A549 (cell line): ENCODE measurements around the gene BCO1. TPM values are rescaled to one million over a fixed set of nuclear protein-coding genes. Genes with fewer than 3 reads are reported as not detected.

Source experiments
- ATAC-seq, 2 experiments: fragments of 200-7000 bp in 1 of 2; fragments of >200 bp in 1 of 2; cut with Nextera tagmentation in 1 of 2; cut with Tn5 transposase in 1 of 2; 3 replicates each; pipeline versions ENCODE4 v1.8.0 to v1.9.1; 2018 to 2020; ENCODE audit warnings: mild to moderate bottlenecking in 1 of 2, moderate library complexity in 1 of 2
- CTCF ChIA-PET: fragments of 300-600 bp; sonication (Branson Sonifier 250); formaldehyde crosslinking; extraction: SDS; loops from one replicate; lab custom pipeline; 2021; ENCODE audit warnings: antibody characterized with exemption, inconsistent platforms; lab: Yijun Ruan, JAX
- POLR2A ChIA-PET: fragments of 350-600 bp; formaldehyde crosslinking; extraction: SDS; loops from one replicate; lab custom pipeline; 2021; ENCODE audit warnings: antibody characterized with exemption, inconsistent platforms; lab: Yijun Ruan, JAX
- DNase-seq, 2 experiments: peaks; one replicate each; pipeline versions ENCODE4 v3.0.0 to v3.0.0-alpha.2; 2011 to 2016; ENCODE audit warnings: low read depth in 1 of 2, low spot score in 1 of 2
- FAIRE-seq: peaks from 2 replicates; lab custom pipeline; 2011; peaks lifted over from hg19 to GRCh38; lab: Jason Lieb, UNC
- H3K27ac ChIP-seq, 2 experiments: fragments of >200 bp; sonication (Bioruptor Twin); formaldehyde crosslinking; 3 replicates each; pipeline ENCODE4 v1.5.1; 2016 to 2017
- H3K4me1 ChIP-seq: fragments of >200 bp; sonication (Bioruptor Twin); formaldehyde crosslinking; 3 replicates; pipeline ENCODE4 v1.6.1; 2016
- H3K4me2 ChIP-seq: fragments of >200 bp; sonication (Bioruptor Twin); formaldehyde crosslinking; 3 replicates; pipeline ENCODE4 v1.6.1; 2016
- H3K4me3 ChIP-seq: fragments of >200 bp; sonication (Bioruptor Twin); formaldehyde crosslinking; 3 replicates; pipeline ENCODE4 v1.5.1; 2016
- H3K9me3 ChIP-seq: fragments of >200 bp; sonication (Bioruptor Twin); formaldehyde crosslinking; 3 replicates; pipeline ENCODE4 v1.6.1; 2016
- ATOH8 ChIP-seq: fragments of 250-450 bp; sonication (Bioruptor Pico); IDR thresholded peaks from 2 replicates; pipeline ENCODE4 v1.5.0; 2020; ENCODE audit warnings: low read depth, mild to moderate bottlenecking, moderate library complexity
- BCL3 ChIP-seq: fragments of >200 bp; sonication (Bioruptor Twin); formaldehyde crosslinking; IDR thresholded peaks from 3 replicates; pipeline ENCODE4 v1.6.1; 2016
- BHLHE40 ChIP-seq: IDR thresholded peaks from 2 replicates; pipeline ENCODE4 v1.6.1; 2012; ENCODE audit warnings: low read depth, low read length, inconsistent platforms
- FOSB ChIP-seq: fragments of 250-450 bp; sonication (Bioruptor Pico); IDR thresholded peaks from 2 replicates; pipeline ENCODE4 v1.5.0; 2020; ENCODE audit warnings: mild to moderate bottlenecking, moderate library complexity
- FOXS1 ChIP-seq: fragments of 250-450 bp; sonication (Bioruptor Pico); IDR thresholded peaks from 2 replicates; pipeline ENCODE4 v1.5.0; 2020; ENCODE audit warnings: mild to moderate bottlenecking, moderate library complexity
- HMGXB4 ChIP-seq: fragments of 250-450 bp; sonication (Bioruptor Pico); IDR thresholded peaks from 2 replicates; pipeline ENCODE4 v1.5.0; 2021; ENCODE audit warnings: mild to moderate bottlenecking, moderate library complexity, borderline replicate concordance
- HOXA7 ChIP-seq: fragments of 250-450 bp; sonication (Bioruptor Pico); IDR thresholded peaks from 2 replicates; pipeline ENCODE4 v1.5.0; 2020; ENCODE audit warnings: mild to moderate bottlenecking, moderate library complexity
- HOXB13 ChIP-seq: fragments of 250-450 bp; sonication (Bioruptor Pico); IDR thresholded peaks from 2 replicates; pipeline ENCODE4 v1.5.0; 2020; ENCODE audit warnings: low read depth, mild to moderate bottlenecking, moderate library complexity
- KDM1A ChIP-seq: fragments of 200-600 bp; sonication (generic); IDR thresholded peaks from 2 replicates; pipeline ENCODE4 v1.6.1; 2016; ENCODE audit warnings: low read depth, mild to moderate bottlenecking
- KDM5A ChIP-seq: fragments of 200-600 bp; sonication (generic); IDR thresholded peaks from 2 replicates; pipeline ENCODE4 v1.6.1; 2016; ENCODE audit warnings: antibody characterized with exemption, mild to moderate bottlenecking
- MAFK ChIP-seq: fragments of 450-650 bp; IDR thresholded peaks from 2 replicates; pipeline ENCODE4 v1.6.1; 2014; ENCODE audit not compliant: partially characterized antibody
- MAX ChIP-seq: IDR thresholded peaks from 2 replicates; pipeline ENCODE4 v1.6.1; 2012
- POLR2AphosphoS2 ChIP-seq: conservative IDR thresholded peaks from 2 replicates; pipeline ENCODE4 v1.6.1; 2012; ENCODE audit warnings: low read length, improper control_type of control experiment, inconsistent platforms
- SREBF2 ChIP-seq: fragments of 450-650 bp; IDR thresholded peaks from 2 replicates; pipeline ENCODE4 v1.6.1; 2014; ENCODE audit warnings: mild to moderate bottlenecking, moderate library complexity
- TFCP2L1 ChIP-seq: fragments of 250-450 bp; sonication (Bioruptor Pico); IDR thresholded peaks from 2 replicates; pipeline ENCODE4 v1.5.0; 2021; ENCODE audit warnings: mild to moderate bottlenecking
- ZC3H11A ChIP-seq: fragments of 450-650 bp; IDR thresholded peaks from 2 replicates; pipeline ENCODE4 v1.6.1; 2014; ENCODE audit warnings: antibody characterized with exemption, mild to moderate bottlenecking
- WGBS: methylation state at CpG from one replicate; pipeline ENCODE4 v1.1.6; 2017; ENCODE audit errors: missing lambda C conversion rate; 5-methylcytosine and 5-hydroxymethylcytosine counted together
- polyA plus RNA-seq, 4 experiments: library from polyadenylated mRNA; depleted of rRNA in 3 of 4; stranded (reverse); fragments of >200 nt; fragmentation: RNase III in 1 of 4; extraction: RNeasy Plus Mini Kit Qiagen cat#74134 plus additional on column Dnase treatment in 1 of 4; gene quantifications; 2 replicates in 3 of 4; 3 replicates in 1 of 4; pipeline ENCODE4 v1.2.3, GENCODE V29; 2011 to 2017

The BCO1 gene
- polyA plus RNA-seq, 2 of the 4 experiments (the other 2 are of a cell fraction), result 5.0 to 6.2 TPM

- ChIA-PET CTCF (interaction anchor here (1.2 kb wide), 1 partner anchor 10 kb away, joined by 6 read pairs; no protein-coding TSS in a partner anchor), POLR2A (interaction anchor here (1.5 kb wide), 1 partner anchor 138 kb away, joined by 3 read pairs; no protein-coding TSS in a partner anchor)
- Histone ChIP-seq H3K27ac (peak overlapping the region in 1 of 2 experiments; percentile 56; a peak in 2 of 6 replicates), H3K4me3 (no peak overlapping the region), H3K4me1 (peaks cover 41% of the 10 kb centered on the region), H3K9me3 (no peaks in the 10 kb centered on the region), H3K4me2 (peak overlapping the region; percentile 51; the same call in 2 of the 3 replicates)
- WGBS, result 63% methylated on average over 7 of the region's 7 CpGs
- ATAC-seq (no peak), FAIRE-seq (no peak), DNase-seq (no peak)
- TF ChIP-seq MAFK (no peak), HOXB13 (CRISPR knock-in tag) (no peak), MAX (0 out of 2 replicates have a peak, but pooled peaks have one; percentile 39)
Measured at GRCh38 chr16:81318711-81319110, 80.2 kb downstream of the BCO1 start.

GRCh38 chr16:81319221-81319912, 80.9 kb downstream of the BCO1 start:
- Histone ChIP-seq H3K9me3 (no peaks in the 10 kb centered on the region), H3K4me3 (no peak overlapping the region), H3K4me1 (peaks cover 39% of the 10 kb centered on the region), H3K4me2 (peak overlapping the region; percentile 51), H3K27ac (peak overlapping the region in 1 of 2 experiments; percentile 56; a peak in 3 of 6 replicates)
- TF ChIP-seq FOXS1 (CRISPR knock-in tag) (no peak), MAFK (peak; percentile 45)
- peak in 1 of 2 experiments; percentile 22 for DNase-seq
- ATAC-seq, result no peak
- no peak for FAIRE-seq
- WGBS, result 54% methylated on average over 6 of the region's 6 CpGs
- CTCF ChIA-PET, result interaction anchor here (0.6 to 1.2 kb wide), 5 partner anchors 11 to 284 kb away, joined by 3 to 6 read pairs (median 4); partner anchors contain the start of gene ATMIN
- POLR2A ChIA-PET, result interaction anchor here (1.5 kb wide), 1 partner anchor 138 kb away, joined by 3 read pairs; no protein-coding TSS in a partner anchor

GRCh38 chr16:81321039-81321438, 82.5 kb downstream of the BCO1 start:
- no peak for ATAC-seq
- WGBS, result 91% methylated on average over 2 of the region's 2 CpGs
- no peak for FAIRE-seq
- no peaks in the 10 kb centered on the region for H3K9me3 ChIP-seq
- ChIA-PET CTCF (interaction anchor here (0.5 to 0.6 kb wide), 3 partner anchors 11 to 116 kb away, joined by 3 read pairs; no protein-coding TSS in a partner anchor), POLR2A (no interaction called here)
- peaks cover 37% of the 10 kb centered on the region for H3K4me1 ChIP-seq
- no peak overlapping the region for H3K4me3 ChIP-seq
- no peak overlapping the region for H3K4me2 ChIP-seq
- no peak for TF ChIP-seq BCL3
- TF ChIP-seq TFCP2L1 (CRISPR knock-in tag), result no peak
- no peak for TF ChIP-seq FOSB (CRISPR knock-in tag)
- TF ChIP-seq HOXA7 (CRISPR knock-in tag), result no peak
- no peak for TF ChIP-seq KDM1A
- TF ChIP-seq POLR2AphosphoS2, result no peak
- no peak for TF ChIP-seq HMGXB4
- TF ChIP-seq BHLHE40, result no peak
- no peak for TF ChIP-seq ZC3H11A
- TF ChIP-seq KDM5A, result no peak
- no peak for TF ChIP-seq HOXB13 (CRISPR knock-in tag)
- no peak for TF ChIP-seq SREBF2
- TF ChIP-seq ATOH8, result no peak
- TF ChIP-seq, all 56 proteins: peak for 0
- DNase-seq, result no peak
- no peak overlapping the region for H3K27ac ChIP-seq
